Activated CD8-positive, alpha-beta T cell treated with anti-CD3 and anti-CD28 coated beads for 36 hours (primary cell): Measurements from ENCODE around the gene SAMD3. TPM values are rescaled to one million over a fixed set of nuclear protein-coding genes. Genes with fewer than 3 reads are reported as not detected.

Experiments used
- ATAC-seq: fragments of 200-7000 bp; cut with Tn5 transposase; one replicate; pipeline ENCODE4 v1.10.0; 2021; ENCODE audit warnings: mild to moderate bottlenecking, moderate library complexity
- CTCF ChIA-PET: fragments of 350-600 bp; sonication (Branson Sonifier 250); formaldehyde crosslinking; loops from one replicate; lab custom pipeline; 2021; ENCODE audit warnings: antibody characterized with exemption; lab: Charles Lee
- POLR2A ChIA-PET: fragments of 350-600 bp; sonication (Branson Sonifier 250); formaldehyde crosslinking; loops from one replicate; lab custom pipeline; 2021; ENCODE audit warnings: antibody characterized with exemption; lab: Charles Lee
- DNase-seq: peaks from one replicate; pipeline ENCODE4 v3.0.0-alpha.2; 2020
- H3K27ac Mint-ChIP-seq: one replicate; pipeline ENCODE4 v1.8.0; 2021; ENCODE audit warnings: mild to moderate bottlenecking, mixed read lengths
- H3K27me3 Mint-ChIP-seq: one replicate; pipeline ENCODE4 v1.8.0; 2021; ENCODE audit warnings: mixed read lengths
- H3K36me3 Mint-ChIP-seq: one replicate; pipeline ENCODE4 v1.8.0; 2021; ENCODE audit warnings: low read depth, mixed read lengths
- H3K4me1 Mint-ChIP-seq: one replicate; pipeline ENCODE4 v1.8.0; 2021; ENCODE audit warnings: low read depth, mixed read lengths
- H3K4me3 Mint-ChIP-seq: one replicate; pipeline ENCODE4 v1.8.0; 2021; ENCODE audit warnings: mild to moderate bottlenecking, moderate library complexity, mixed read lengths
- H3K9me3 Mint-ChIP-seq: one replicate; pipeline ENCODE4 v1.8.0; 2021; ENCODE audit warnings: mixed read lengths
- intact Hi-C: fragments of 100-400 bp; cut with micrococcal nuclease; formaldehyde crosslinking; loops from one replicate; pipeline ENCODE4 v1.10.0; 2022
- total RNA-seq, 2 experiments: library from RNA; stranded (reverse); gene quantifications; one replicate each; pipeline ENCODE4 v1.2.3, GENCODE V29; 2021
- TF ChIP-seq, protein P1 (sequence below): fragments of 200-600 bp; IDR thresholded peaks from one replicate; pipeline ENCODE4 v1.8.0; 2022; ENCODE audit warnings: antibody characterized with exemption, mild to moderate bottlenecking

The SAMD3 gene
- total RNA-seq, 2 experiments from 2014 or later, result 6.4 to 8.7 TPM

DNA sequence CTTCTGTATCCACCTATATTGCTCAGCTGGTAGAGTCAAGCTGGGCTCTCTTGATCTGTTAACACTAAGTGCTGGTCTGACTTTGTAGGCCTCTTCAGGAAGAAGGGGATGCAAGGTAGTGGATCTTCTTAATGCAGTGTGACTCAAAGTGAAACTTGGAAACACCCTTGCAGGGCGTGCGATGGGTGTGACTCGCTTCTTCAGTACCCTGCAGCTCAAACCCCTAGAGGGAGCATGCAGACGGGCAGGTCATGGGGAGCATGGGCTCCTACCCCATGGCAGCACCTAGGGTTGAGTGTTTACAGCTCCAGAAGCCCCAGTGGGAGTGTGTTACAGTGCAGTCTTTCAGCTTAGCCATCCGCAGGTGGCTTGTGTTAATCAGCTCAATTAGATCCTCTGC is 757 bp upstream of the SAMD3 start:
- H3K9me3 Mint-ChIP-seq, result peaks cover 6% of the 10 kb centered on the region
- CTCF ChIA-PET, result interaction anchor here (0.7 to 4.3 kb wide), 25 partner anchors 8 to 202 kb away, joined by 3 to 28 read pairs (median 3); no protein-coding TSS in a partner anchor
- ATAC-seq (peak; percentile 97), DNase-seq (peak; percentile 89)
- peak overlapping the region; percentile 35 for H3K4me3 Mint-ChIP-seq
- intact Hi-C loops, result loop anchor here (5.0 kb wide), 1 partner anchor 91 kb away; no protein-coding TSS in a partner anchor
- TF ChIP-seq, protein P1, sequence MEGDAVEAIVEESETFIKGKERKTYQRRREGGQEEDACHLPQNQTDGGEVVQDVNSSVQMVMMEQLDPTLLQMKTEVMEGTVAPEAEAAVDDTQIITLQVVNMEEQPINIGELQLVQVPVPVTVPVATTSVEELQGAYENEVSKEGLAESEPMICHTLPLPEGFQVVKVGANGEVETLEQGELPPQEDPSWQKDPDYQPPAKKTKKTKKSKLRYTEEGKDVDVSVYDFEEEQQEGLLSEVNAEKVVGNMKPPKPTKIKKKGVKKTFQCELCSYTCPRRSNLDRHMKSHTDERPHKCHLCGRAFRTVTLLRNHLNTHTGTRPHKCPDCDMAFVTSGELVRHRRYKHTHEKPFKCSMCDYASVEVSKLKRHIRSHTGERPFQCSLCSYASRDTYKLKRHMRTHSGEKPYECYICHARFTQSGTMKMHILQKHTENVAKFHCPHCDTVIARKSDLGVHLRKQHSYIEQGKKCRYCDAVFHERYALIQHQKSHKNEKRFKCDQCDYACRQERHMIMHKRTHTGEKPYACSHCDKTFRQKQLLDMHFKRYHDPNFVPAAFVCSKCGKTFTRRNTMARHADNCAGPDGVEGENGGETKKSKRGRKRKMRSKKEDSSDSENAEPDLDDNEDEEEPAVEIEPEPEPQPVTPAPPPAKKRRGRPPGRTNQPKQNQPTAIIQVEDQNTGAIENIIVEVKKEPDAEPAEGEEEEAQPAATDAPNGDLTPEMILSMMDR, result peak; percentile 44
- peaks cover 33% of the 10 kb centered on the region for H3K4me1 Mint-ChIP-seq
- no peaks in the 10 kb centered on the region for H3K27me3 Mint-ChIP-seq
- peak overlapping the region; percentile 67 for H3K27ac Mint-ChIP-seq
- H3K36me3 Mint-ChIP-seq, result no peaks in the 10 kb centered on the region
- POLR2A ChIA-PET, result interaction anchor here (0.8 kb wide), 1 partner anchor 36 kb away, joined by 4 read pairs; no protein-coding TSS in a partner anchor

DNA sequence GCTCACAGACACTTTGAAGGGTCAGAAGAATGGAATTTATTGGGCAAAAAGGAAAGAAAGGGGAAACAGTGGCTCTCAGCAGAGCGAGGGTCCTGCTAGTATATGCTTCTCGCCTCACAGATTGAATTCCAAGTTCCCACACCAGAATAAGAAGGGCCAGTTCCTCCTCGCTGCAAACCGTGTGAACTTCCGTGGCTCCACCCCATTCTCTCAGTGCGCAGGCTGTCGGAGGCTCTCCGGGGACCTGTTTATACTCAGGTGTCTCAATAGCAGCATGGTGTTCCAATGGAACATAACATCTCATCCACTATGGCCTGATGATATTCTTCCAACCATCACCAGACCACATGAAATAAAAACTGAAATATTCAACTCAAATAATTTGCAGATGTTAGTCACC is 4.6 kb downstream of the SAMD3 start:
- Mint-ChIP-seq H3K27me3 (no peaks in the 10 kb centered on the region), H3K27ac (peak overlapping the region; percentile 81), H3K4me1 (peaks cover 63% of the 10 kb centered on the region), H3K9me3 (peaks cover 10% of the 10 kb centered on the region), H3K4me3 (peak overlapping the region; percentile 1), H3K36me3 (no peaks in the 10 kb centered on the region)
- DNase-seq (no peak), ATAC-seq (no peak)
- TF ChIP-seq, protein P1, result no peak
- intact Hi-C loops, result loop anchor here (5.0 kb wide), 1 partner anchor 36 kb away; no protein-coding TSS in a partner anchor
- CTCF ChIA-PET, result interaction anchor here (1.1 to 1.3 kb wide), 2 partner anchors 9 to 16 kb away, joined by 3 read pairs; no protein-coding TSS in a partner anchor
- POLR2A ChIA-PET, result no interaction called here

DNA sequence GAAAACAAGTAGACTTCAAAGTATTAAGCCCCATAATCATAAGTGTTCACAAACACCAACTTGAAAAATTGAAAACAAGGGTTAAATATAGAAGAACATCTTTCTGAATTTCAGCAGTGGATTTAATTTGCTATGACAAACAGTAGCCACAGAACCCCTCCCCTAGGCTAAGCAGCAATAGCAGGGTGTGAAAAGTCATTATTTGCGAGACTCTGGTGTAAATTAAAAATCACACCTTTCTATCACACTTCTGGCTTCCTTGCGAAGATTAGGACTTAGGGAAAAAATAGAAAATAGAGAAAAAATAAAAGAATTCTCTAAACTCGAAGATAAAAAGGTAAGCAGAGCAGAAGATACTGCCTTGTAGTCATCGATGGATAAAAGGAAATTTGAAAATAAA is 6.1 kb downstream of the SAMD3 start:
- POLR2A ChIA-PET, result interaction anchor here (1.2 kb wide), 1 partner anchor 29 kb away, joined by 3 read pairs; no protein-coding TSS in a partner anchor
- ATAC-seq, result no peak
- peaks cover 69% of the 10 kb centered on the region for H3K4me1 Mint-ChIP-seq

DNA sequence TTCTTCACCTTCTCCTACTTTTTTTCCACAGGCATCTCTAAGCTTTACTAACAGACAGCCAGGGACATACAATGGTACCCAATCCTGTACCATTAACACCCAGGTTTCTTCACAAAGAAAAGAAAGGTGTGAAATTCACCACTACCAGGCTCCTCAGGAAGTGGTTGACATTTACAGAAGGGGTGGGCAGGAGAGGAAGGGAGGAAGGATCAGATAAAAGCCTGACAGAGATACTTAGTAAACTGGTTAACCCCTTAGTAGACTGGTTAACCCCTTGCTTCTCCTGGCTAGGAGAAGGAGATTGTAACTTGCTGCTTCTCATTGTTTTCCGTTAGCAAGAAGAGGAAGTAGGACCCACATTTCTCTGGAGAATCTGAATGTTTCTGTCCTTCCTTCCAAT is 7.2 kb downstream of the SAMD3 start:
- Mint-ChIP-seq H3K27ac (peak overlapping the region; percentile 80), H3K9me3 (peaks cover 10% of the 10 kb centered on the region), H3K27me3 (no peaks in the 10 kb centered on the region), H3K4me1 (peaks cover 66% of the 10 kb centered on the region), H3K4me3 (peak overlapping the region; percentile 73), H3K36me3 (peaks cover 7% of the 10 kb centered on the region)
- DNase-seq (peak; percentile 63), ATAC-seq (peak; percentile 82)
- ChIA-PET POLR2A (interaction anchor here (0.6 to 1.3 kb wide), 3 partner anchors 12 to 454 kb away, joined by 3 to 4 read pairs (median 4); no protein-coding TSS in a partner anchor), CTCF (interaction anchor here (1.0 to 1.7 kb wide), 3 partner anchors 8 to 61 kb away, joined by 3 to 6 read pairs (median 5); partner anchors contain the start of gene SAMD3)
- intact Hi-C loops, result loop anchor here (5.0 kb wide), 1 partner anchor 33 kb away; no protein-coding TSS in a partner anchor
- TF ChIP-seq, protein P1, result no peak

More for the DNA sequence above, 6.1 kb downstream of the SAMD3 start:
- Mint-ChIP-seq H3K36me3 (peaks cover 5% of the 10 kb centered on the region), H3K9me3 (peaks cover 10% of the 10 kb centered on the region), H3K4me3 (no peak overlapping the region), H3K27me3 (no peaks in the 10 kb centered on the region), H3K27ac (no peak overlapping the region)
- TF ChIP-seq, protein P1, result no peak
- intact Hi-C loops, result loop anchor here (5.0 kb wide), 1 partner anchor 34 kb away; no protein-coding TSS in a partner anchor
- CTCF ChIA-PET, result interaction anchor here (0.9 to 1.7 kb wide), 4 partner anchors 11 to 195 kb away, joined by 3 to 6 read pairs (median 4); no protein-coding TSS in a partner anchor
- DNase-seq, result no peak
